Measurements from ENCODE around the gene DEDD. TPM values are rescaled to one million over a fixed set of nuclear protein-coding genes. Genes with fewer than 3 reads are reported as not detected.

Gene DEDD
- total and polyA plus RNA-seq, 2 experiments from 2014 or later, result 22.8 to 35.3 TPM

DNA sequence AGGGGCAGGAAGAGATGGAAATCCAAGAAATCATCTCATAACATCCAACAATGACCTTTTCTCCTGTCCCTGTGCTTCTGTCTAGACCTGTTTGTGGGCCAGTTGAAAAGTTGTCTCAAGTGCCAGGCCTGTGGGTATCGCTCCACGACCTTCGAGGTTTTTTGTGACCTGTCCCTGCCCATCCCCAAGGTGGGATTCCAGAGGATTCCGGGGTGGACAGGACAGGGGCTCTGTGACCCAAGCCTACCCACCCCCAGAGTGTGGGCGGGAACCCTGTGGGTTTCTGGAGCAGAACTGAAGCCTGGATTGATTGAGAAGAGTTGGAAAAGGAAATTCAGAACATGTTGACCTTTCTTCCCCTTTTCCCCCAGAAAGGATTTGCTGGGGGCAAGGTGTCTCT, 31.3 kb upstream of the DEDD start (continued):
- TF ChIP-seq ZNF331 (CRISPR knock-in tag; IDR thresholded peaks at IDR 0.05; ENCODE audit: low read depth), result no peak
- TF ChIP-seq EZH2phosphoT487 (IDR thresholded peaks at IDR 0.05; ENCODE audit: unreplicated experiment), result no peak
- TF ChIP-seq, protein P1, sequence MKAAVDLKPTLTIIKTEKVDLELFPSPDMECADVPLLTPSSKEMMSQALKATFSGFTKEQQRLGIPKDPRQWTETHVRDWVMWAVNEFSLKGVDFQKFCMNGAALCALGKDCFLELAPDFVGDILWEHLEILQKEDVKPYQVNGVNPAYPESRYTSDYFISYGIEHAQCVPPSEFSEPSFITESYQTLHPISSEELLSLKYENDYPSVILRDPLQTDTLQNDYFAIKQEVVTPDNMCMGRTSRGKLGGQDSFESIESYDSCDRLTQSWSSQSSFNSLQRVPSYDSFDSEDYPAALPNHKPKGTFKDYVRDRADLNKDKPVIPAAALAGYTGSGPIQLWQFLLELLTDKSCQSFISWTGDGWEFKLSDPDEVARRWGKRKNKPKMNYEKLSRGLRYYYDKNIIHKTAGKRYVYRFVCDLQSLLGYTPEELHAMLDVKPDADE (IDR thresholded peaks at IDR 0.05), result no peak
- TF ChIP-seq NANOG (IDR thresholded peaks at IDR 0.05; ENCODE audit: borderline replicate concordance), result no peak

DNA sequence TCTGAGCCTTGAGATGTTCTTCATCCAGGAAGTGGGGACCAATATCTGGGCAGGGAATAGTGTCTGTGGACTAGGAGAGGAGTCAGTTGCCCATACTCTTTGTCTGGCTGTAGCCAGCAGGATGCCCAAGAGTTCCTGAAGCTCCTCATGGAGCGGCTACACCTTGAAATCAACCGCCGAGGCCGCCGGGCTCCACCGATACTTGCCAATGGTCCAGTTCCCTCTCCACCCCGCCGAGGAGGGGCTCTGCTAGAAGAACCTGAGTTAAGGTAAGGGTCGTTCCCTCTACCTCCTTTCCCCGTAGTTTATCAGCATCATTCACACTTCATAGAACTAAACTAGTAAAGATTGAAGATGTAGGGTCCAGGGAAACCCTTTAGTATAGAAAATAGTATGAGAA, 30.3 kb upstream of the DEDD start:
- ATAC-seq, result no peak
- H3F3A ChIP-seq (replicated peaks; ENCODE audit: low read depth), result peaks cover 41% of the 10 kb centered on the region
- peaks cover 5% of the 10 kb centered on the region; the same call in 1 of the 2 replicates for H3K79me2 ChIP-seq (replicated peaks; ENCODE audit: insufficient read depth)
- no peak overlapping the region for H2AFZ ChIP-seq
- peaks cover 16% of the 10 kb centered on the region; the same call in 1 of the 2 replicates for H3K4me1 ChIP-seq (ENCODE audit: insufficient read depth)
- Mint-ChIP-seq H3K36me3 (ENCODE audit: low read depth) (peaks cover 36% of the 10 kb centered on the region), H3K4me3 (no peak overlapping the region), H3K27me3 (ENCODE audit: insufficient read depth, low read depth, poor library complexity) (peaks cover 27% of the 10 kb centered on the region), H3K27ac (no peak overlapping the region), H3K4me1 (peaks cover 33% of the 10 kb centered on the region), H3K9me3 (no peaks in the 10 kb centered on the region)
- no peak overlapping the region for H3K4me2 ChIP-seq
- no peak for DNase-seq (ENCODE audit: low spot score)
- TF ChIP-seq STAT1 (IDR thresholded peaks at IDR 0.05; ENCODE audit: unreplicated experiment), result no peak
- TF ChIP-seq, protein P2, sequence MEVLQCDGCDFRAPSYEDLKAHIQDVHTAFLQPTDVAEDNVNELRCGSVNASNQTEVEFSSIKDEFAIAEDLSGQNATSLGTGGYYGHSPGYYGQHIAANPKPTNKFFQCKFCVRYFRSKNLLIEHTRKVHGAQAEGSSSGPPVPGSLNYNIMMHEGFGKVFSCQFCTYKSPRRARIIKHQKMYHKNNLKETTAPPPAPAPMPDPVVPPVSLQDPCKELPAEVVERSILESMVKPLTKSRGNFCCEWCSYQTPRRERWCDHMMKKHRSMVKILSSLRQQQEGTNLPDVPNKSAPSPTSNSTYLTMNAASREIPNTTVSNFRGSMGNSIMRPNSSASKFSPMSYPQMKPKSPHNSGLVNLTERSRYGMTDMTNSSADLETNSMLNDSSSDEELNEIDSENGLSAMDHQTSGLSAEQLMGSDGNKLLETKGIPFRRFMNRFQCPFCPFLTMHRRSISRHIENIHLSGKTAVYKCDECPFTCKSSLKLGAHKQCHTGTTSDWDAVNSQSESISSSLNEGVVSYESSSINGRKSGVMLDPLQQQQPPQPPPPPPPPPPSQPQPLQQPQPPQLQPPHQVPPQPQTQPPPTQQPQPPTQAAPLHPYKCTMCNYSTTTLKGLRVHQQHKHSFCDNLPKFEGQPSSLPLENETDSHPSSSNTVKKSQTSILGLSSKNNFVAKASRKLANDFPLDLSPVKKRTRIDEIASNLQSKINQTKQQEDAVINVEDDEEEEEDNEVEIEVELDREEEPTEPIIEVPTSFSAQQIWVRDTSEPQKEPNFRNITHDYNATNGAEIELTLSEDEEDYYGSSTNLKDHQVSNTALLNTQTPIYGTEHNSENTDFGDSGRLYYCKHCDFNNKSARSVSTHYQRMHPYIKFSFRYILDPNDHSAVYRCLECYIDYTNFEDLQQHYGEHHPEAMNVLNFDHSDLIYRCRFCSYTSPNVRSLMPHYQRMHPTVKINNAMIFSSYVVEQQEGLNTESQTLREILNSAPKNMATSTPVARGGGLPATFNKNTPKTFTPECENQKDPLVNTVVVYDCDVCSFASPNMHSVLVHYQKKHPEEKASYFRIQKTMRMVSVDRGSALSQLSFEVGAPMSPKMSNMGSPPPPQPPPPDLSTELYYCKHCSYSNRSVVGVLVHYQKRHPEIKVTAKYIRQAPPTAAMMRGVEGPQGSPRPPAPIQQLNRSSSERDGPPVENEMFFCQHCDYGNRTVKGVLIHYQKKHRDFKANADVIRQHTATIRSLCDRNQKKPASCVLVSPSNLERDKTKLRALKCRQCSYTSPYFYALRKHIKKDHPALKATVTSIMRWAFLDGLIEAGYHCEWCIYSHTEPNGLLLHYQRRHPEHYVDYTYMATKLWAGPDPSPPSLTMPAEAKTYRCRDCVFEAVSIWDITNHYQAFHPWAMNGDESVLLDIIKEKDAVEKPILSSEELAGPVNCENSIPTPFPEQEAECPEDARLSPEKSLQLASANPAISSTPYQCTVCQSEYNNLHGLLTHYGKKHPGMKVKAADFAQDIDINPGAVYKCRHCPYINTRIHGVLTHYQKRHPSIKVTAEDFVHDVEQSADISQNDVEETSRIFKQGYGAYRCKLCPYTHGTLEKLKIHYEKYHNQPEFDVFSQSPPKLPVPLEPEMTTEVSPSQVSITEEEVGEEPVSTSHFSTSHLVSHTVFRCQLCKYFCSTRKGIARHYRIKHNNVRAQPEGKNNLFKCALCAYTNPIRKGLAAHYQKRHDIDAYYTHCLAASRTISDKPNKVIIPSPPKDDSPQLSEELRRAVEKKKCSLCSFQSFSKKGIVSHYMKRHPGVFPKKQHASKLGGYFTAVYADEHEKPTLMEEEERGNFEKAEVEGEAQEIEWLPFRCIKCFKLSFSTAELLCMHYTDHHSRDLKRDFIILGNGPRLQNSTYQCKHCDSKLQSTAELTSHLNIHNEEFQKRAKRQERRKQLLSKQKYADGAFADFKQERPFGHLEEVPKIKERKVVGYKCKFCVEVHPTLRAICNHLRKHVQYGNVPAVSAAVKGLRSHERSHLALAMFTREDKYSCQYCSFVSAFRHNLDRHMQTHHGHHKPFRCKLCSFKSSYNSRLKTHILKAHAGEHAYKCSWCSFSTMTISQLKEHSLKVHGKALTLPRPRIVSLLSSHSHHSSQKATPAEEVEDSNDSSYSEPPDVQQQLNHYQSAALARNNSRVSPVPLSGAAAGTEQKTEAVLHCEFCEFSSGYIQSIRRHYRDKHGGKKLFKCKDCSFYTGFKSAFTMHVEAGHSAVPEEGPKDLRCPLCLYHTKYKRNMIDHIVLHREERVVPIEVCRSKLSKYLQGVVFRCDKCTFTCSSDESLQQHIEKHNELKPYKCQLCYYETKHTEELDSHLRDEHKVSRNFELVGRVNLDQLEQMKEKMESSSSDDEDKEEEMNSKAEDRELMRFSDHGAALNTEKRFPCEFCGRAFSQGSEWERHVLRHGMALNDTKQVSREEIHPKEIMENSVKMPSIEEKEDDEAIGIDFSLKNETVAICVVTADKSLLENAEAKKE (CRISPR knock-in tag; IDR thresholded peaks at IDR 0.05), result no peak
- no peak for TF ChIP-seq JUNB (IDR thresholded peaks at IDR 0.05; ENCODE audit: unreplicated experiment)
- TF ChIP-seq, protein P3, sequence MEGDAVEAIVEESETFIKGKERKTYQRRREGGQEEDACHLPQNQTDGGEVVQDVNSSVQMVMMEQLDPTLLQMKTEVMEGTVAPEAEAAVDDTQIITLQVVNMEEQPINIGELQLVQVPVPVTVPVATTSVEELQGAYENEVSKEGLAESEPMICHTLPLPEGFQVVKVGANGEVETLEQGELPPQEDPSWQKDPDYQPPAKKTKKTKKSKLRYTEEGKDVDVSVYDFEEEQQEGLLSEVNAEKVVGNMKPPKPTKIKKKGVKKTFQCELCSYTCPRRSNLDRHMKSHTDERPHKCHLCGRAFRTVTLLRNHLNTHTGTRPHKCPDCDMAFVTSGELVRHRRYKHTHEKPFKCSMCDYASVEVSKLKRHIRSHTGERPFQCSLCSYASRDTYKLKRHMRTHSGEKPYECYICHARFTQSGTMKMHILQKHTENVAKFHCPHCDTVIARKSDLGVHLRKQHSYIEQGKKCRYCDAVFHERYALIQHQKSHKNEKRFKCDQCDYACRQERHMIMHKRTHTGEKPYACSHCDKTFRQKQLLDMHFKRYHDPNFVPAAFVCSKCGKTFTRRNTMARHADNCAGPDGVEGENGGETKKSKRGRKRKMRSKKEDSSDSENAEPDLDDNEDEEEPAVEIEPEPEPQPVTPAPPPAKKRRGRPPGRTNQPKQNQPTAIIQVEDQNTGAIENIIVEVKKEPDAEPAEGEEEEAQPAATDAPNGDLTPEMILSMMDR (conservative IDR thresholded peaks at IDR 0.05; ENCODE audit: low read depth in 2 of 2), result no peak
- H3K36me3 ChIP-seq (ENCODE audit: insufficient read depth), result no peaks in the 10 kb centered on the region; the same call in none of the 2 replicates
- no peaks in the 10 kb centered on the region for H3K9me2 ChIP-seq (ENCODE audit: insufficient read depth)
- no peak overlapping the region for H3K4me3 ChIP-seq
- no peaks in the 10 kb centered on the region for H3K27me3 ChIP-seq (ENCODE audit: insufficient read depth)
- no peak overlapping the region for H3K27ac ChIP-seq (ENCODE audit: low read depth)
- H4K20me1 ChIP-seq (replicated peaks; ENCODE audit: insufficient read depth), result no peaks in the 10 kb centered on the region
